ENCODE measurements around the gene PTPRK.
A peak's percentile ranks its signal among the peaks of the same experiment; 100 is the strongest.

The PTPRK gene

DNA sequence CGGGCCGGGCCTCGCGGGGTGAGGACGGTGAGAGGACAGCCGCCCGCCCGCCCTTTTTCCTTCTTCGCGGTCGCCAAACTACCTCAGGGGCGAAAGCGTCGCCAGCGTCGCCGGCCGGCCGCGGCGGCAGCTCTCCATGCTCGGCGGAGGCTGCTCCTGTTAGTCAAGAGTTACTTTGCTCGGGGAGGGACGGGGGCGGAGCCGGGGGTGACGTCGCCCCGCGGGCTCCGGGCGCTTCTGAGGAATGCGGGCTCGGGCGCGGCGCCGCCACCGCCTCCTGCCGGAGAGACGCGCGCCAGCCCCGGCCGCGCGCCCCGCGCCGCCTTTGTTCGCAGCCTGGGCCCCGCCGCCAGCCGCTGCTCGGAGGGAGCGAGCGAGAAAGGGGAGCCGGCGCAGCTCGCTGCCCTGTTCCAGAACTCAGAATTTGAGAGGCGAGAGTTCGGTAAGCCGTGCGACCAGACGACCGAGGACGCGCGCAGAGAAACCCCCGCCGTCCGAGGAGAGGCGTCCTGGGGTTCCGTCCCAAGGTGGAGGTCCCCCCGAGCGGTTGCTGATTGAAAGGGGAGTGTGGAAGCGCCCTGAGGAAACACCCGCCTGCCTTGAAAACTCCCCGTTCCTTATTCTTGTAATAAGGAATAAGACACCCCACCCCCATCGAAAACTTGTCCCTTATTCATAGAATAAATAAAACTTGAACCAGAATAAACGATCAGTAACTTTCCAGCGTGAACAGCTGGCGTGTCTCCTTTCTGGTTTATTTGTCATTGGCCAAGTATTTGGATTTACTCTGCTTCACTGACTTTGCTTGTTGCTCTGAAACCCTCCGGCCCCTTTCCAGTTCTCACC, at the start of gene PTPRK:
TSS of gene PTPRK (minus strand) at position 164 of the 846 bp plus-strand sequence. CDS start 241 bp downstream, outside the sequence.
- peak; percentile 93 to 95 for DNase-seq (ENCODE audit: low read depth in 2 of 2)
- no peak for TF ChIP-seq CTCF (IDR thresholded peaks at IDR 0.05; ENCODE audit: low read depth, low read length)
- peak within 1 kb of the TSS; percentile 87 to 96 for H3K4me3 ChIP-seq (replicated peaks in 1 of 2; ENCODE audit: low read depth in 2 of 2, low read length in 2 of 2)

- TF ChIP-seq CTCF (IDR thresholded peaks at IDR 0.05; ENCODE audit: low read depth, low read length) = no peak
- no peak overlapping the region for H3K4me3 ChIP-seq (replicated peaks in 1 of 2; ENCODE audit: low read depth in 2 of 2, low read length in 2 of 2)
- peak in 1 of 2 donors; percentile 40 for DNase-seq (ENCODE audit: low read depth in 2 of 2)
Measured at GRCh38 chr6:128567029-128567428, 46.6 kb upstream of the PTPRK start.

GRCh38 chr6:128560966-128561365, 40.6 kb upstream of the PTPRK start:
- H3K4me3 ChIP-seq (replicated peaks in 1 of 2; ENCODE audit: low read depth in 2 of 2, low read length in 2 of 2) = no peak overlapping the region
- no peak for TF ChIP-seq CTCF (IDR thresholded peaks at IDR 0.05; ENCODE audit: low read depth, low read length)
- no peak for DNase-seq (ENCODE audit: low read depth in 2 of 2)

- TF ChIP-seq CTCF (IDR thresholded peaks at IDR 0.05; ENCODE audit: low read depth, low read length) = no peak
- no peak for DNase-seq (ENCODE audit: low read depth in 2 of 2)
- no peak overlapping the region for H3K4me3 ChIP-seq (replicated peaks in 1 of 2; ENCODE audit: low read depth in 2 of 2, low read length in 2 of 2)
Measured at GRCh38 chr6:128558924-128559323, 38.5 kb upstream of the PTPRK start.

DNA sequence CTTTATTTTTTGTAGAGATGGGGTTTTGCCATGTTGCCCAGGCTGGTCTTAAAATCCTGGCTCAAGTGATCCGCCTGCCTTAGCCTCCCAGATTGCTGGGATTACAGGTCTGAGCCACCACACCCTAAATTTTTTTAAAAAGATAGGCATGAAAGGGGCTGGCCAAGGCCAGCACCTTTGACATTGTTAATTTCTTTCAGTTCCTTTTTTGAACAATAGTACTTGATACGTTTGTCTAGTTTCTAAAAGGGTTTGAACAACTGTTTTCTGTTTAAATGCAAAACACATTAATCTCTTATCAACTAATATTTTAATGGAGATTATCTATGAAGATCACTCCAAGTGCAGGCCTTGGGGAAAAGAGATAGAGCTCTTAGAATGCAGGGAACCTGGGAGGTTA, 37.6 kb upstream of the PTPRK start:
- H3K4me3 ChIP-seq (replicated peaks in 1 of 2; ENCODE audit: low read depth in 2 of 2, low read length in 2 of 2) = no peak overlapping the region
- no peak for DNase-seq (ENCODE audit: low read depth in 2 of 2)
- no peak for TF ChIP-seq CTCF (IDR thresholded peaks at IDR 0.05; ENCODE audit: low read depth, low read length)

DNA sequence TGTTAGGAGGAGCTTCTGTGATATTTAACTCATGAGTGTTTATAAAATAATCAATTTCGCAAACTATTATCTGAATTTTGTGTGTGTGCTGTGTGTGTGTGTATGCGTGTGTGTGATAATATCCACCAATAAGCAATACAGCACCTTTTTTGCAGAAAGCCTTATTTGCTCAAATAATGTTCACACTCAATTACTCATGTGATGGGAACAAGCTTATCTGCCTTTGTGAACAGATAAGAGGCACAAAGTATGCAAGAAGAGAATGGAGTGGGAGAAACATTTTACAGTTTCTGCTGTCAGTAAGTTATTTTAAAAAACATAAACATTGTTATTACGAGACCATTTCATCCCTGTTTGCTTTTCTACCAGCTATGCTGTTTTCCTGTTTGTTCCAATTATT, 36.7 kb upstream of the PTPRK start:
- no peak for TF ChIP-seq CTCF (IDR thresholded peaks at IDR 0.05; ENCODE audit: low read depth, low read length)
- peak in 1 of 2 donors; percentile 44 for DNase-seq (ENCODE audit: low read depth in 2 of 2)
- no peak overlapping the region for H3K4me3 ChIP-seq (replicated peaks in 1 of 2; ENCODE audit: low read depth in 2 of 2, low read length in 2 of 2)

All from cardiac fibroblast (primary cell).